Cardiac atrium fibroblast (primary cell): ENCODE data around the gene MBLAC2. TPM values are rescaled to one million over a fixed set of nuclear protein-coding genes. Genes with fewer than 3 reads are reported as not detected.

Experiments
- total RNA-seq: library from RNA; depleted of rRNA; stranded (reverse); fragments of >200 nt; gene quantifications from 2 replicates; pipeline ENCODE4 v1.2.3, GENCODE V29; 2015

The MBLAC2 gene
- total RNA-seq: 4.2 and 4.4 TPM in 2 replicates

DNA sequence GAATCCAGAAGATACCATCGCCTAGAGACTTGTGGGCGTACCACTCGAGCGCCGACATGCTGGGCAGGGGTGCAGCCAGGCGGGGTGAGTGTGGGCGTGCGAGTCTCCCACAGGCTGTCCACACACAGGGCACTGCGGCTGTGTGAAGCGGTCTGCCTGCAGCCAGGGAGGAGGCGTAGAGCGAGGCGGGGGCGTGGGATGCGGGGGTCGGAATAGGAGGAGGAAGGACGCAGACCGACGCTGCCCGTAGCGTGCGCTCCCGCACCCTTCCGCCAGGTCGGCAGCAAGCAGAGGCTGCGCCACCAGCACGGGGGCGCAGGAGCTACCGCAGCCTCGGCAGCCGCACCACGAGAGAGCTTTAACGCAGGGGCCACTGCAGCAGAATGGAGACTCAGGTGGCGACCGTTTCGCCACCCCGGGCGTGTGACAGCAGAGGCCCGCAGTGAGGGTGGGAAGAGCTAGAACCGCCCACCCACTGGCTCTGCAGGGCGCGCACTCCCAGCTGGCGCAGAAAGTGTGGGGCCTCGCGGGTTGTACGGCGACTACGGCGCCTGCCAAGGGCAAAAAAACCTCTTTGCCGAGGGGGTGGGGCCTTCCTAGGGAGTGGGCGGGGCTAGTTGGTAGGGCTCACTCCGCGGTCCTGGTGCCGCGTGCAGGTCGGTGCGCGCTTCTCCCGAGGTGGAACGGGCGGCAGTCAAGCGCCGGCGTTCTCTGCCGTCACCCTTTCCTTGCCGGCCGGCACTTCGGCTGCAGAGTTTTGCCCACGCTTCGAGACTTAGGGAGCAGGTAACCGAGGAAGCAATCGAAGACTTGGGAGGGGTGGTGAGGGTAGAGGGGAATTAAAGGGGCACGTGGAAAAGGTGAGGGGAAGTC is at the start of gene MBLAC2, which contains the start of gene POLR3G:
Gene MBLAC2, minus strand, starts transcription at position 537 of the 873 bp plus-strand sequence. Its CDS starts 479 bp downstream, at position 58.
Gene POLR3G, plus strand, starts transcription at position 630 of the 873 bp plus-strand sequence. CDS start 10,704 bp downstream, outside the sequence.

DNA sequence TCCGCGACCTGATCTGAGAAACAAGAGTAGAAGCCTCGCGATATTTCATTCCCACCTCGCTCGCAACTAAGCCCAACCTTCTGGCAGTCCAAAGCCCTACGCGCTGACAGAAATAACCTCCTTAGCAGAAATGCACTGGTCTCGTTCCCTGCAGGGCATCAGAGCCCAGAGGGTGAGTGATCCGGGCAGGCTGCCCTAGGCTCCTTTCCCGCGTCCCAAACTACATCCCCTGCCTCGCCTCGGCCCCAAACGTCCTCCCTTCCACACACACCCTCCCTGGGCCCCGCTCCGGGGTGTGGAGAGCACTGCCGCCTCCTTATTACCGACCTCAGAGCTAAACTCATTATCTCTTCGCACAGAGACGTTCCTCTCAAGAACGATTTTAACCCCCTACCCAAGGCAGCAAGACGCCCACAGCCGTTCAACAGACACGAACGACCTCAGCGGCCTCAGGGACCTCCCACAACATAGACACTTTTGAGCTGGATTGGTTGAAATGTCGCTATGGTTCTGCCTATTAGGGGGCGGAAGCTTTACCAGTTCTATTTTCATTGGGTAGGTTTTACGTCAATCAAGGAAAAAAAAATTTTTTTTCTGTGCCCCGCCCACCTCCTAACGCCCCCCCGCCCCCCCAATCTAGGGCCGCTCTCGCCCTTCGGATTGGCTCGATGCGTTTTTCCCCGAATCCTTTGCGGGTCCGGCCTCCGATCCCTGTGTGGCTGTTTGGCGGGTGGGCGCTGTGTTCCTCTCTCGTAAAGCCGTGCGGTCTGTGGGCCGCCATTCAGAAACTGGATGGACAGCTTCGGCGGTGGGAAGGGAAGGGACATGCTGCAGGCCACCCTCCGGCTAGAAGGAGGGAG is 65.0 kb downstream of the MBLAC2 start, which contains the start of gene CETN3:
Gene CETN3, minus strand, starts transcription at position 439 of the 860 bp plus-strand sequence. Its CDS starts 95 bp downstream, at position 344.

Other genes starting within 250 kb of the MBLAC2 start
- 6.9 and 18.3 TPM in 2 replicates for gene CETN3, start 65.0 kb downstream of the MBLAC2 start, total RNA-seq
- 0.72 and 2.3 TPM in 2 replicates for gene POLR3G, start 93 bp upstream of the MBLAC2 start, total RNA-seq
- gene LYSMD3, start 54.8 kb upstream of the MBLAC2 start, total RNA-seq: 11.7 and 15.4 TPM in 2 replicates
- gene ADGRV1, start 84.0 kb upstream of the MBLAC2 start, total RNA-seq: 0.81 TPM in 1 of 2 replicates, not detected in the other